Esophagus squamous epithelium (tissue), 5 donors: ENCODE data around the gene PRR5L. TPM values are rescaled to one million over a fixed set of nuclear protein-coding genes. Genes with fewer than 3 reads are reported as not detected.

Experiments used
- DNase-seq: peaks from one replicate; lab custom pipeline; 2025; lab: John Stamatoyannopoulos, UW
- H3K27ac ChIP-seq, 4 donors: fragments of 200-600 bp; sonication (generic); one replicate each; pipeline ENCODE4 v1.5.1; 2016 to 2019; ENCODE audit warnings: mild to moderate bottlenecking in 1 of 4
- H3K27me3 ChIP-seq, 4 donors: fragments of 200-600 bp; sonication (generic); 1 replicate in 3 of 4; 2 replicates in 1 of 4; pipeline versions ENCODE4 v1.5.1 to v1.6.0; 2017 to 2021; ENCODE audit warnings: antibody characterized with exemption in 1 of 4
- H3K36me3 ChIP-seq, 3 donors: fragments of 200-600 bp; sonication (generic); one replicate each; pipeline ENCODE4 v1.5.1; 2016 to 2019
- H3K4me1 ChIP-seq, 3 donors: fragments of 200-600 bp; sonication (generic); one replicate each; pipeline ENCODE4 v1.5.1; 2017 to 2019
- H3K4me3 ChIP-seq, 4 donors: fragments of 200-600 bp; sonication (generic); 1 replicate in 3 of 4; 2 replicates in 1 of 4; pipeline ENCODE4 v1.5.1; 2016 to 2019; ENCODE audit warnings: mild to moderate bottlenecking in 2 of 4, moderate library complexity in 1 of 4
- H3K9me3 ChIP-seq, 3 donors: fragments of 200-600 bp; sonication (generic); one replicate each; pipeline ENCODE4 v1.5.1; 2016 to 2019
- POLR2A ChIP-seq, 4 donors: fragments of 450-650 bp; IDR thresholded peaks; one replicate each; pipeline ENCODE4 v1.6.1; 2017; ENCODE audit warnings: antibody characterized with exemption in 4 of 4, mild to moderate bottlenecking in 4 of 4, moderate library complexity in 3 of 4
- WGBS, 2 donors: methylation state at CpG; one replicate each; pipeline ENCODE4 v1.1.5; 2018; 5-methylcytosine and 5-hydroxymethylcytosine counted together
- intact Hi-C: fragments of 100-400 bp; cut with DNase I; formaldehyde crosslinking; loops from one replicate; pipeline ENCODE4 v1.15.0; 2022
- total RNA-seq, 4 donors: library from RNA; depleted of rRNA; stranded (reverse); fragments of >200 nt; gene quantifications; one replicate each; pipeline ENCODE4 v1.1.0, GENCODE V29; 2016
- TF ChIP-seq, protein P1 (sequence below), 6 experiments: fragments of 450-650 bp in 4 of 6; fragments of 200-600 bp in 2 of 6; sonication (generic) in 2 of 6; IDR thresholded peaks; one replicate each; pipeline ENCODE4 v1.5.1; 2016 to 2019; ENCODE audit warnings: antibody characterized with exemption in 6 of 6, mild to moderate bottlenecking in 4 of 6, moderate library complexity in 4 of 6
- donor health status: DM: yes; HTN: yes; CAD: no.

PRR5L gene
- total RNA-seq, 4 donors from 2014 or later, result 1.4 to 5.7 (median 1.8) TPM

DNA sequence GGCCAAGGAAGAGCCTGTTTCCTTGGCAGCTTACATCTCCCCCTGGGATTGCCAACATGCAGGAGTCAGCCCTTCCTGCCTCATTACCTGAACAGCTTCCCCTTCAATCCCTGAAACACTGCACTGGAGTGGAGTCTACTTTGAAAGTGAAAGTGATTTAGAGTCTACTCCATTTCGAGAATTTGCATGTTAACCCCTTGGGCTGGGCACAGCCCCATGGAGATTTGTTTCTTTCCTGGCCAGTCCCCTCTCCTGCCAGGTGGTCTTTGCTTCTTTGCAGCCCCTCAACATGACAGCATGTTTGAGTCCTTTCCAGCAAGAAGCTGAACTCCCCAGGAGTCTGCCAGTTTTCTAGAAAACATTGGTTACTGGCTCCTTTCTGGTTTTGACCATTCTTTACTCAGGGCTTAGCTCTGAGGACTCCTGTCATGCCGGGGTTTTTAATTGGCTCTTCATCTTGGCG, 154.1 kb downstream of the PRR5L start:
- peak overlapping the region in 2 of 4 donors; percentile 4 to 42 for H3K4me3 ChIP-seq
- H3K4me1 ChIP-seq, result peaks cover 3 to 54% (median 11%) of the 10 kb centered on the region in 3 donors
- peak overlapping the region in 1 of 4 donors; percentile 21 for H3K27ac ChIP-seq
- no peaks in the 10 kb centered on the region for H3K36me3 ChIP-seq
- TF ChIP-seq, protein P1, sequence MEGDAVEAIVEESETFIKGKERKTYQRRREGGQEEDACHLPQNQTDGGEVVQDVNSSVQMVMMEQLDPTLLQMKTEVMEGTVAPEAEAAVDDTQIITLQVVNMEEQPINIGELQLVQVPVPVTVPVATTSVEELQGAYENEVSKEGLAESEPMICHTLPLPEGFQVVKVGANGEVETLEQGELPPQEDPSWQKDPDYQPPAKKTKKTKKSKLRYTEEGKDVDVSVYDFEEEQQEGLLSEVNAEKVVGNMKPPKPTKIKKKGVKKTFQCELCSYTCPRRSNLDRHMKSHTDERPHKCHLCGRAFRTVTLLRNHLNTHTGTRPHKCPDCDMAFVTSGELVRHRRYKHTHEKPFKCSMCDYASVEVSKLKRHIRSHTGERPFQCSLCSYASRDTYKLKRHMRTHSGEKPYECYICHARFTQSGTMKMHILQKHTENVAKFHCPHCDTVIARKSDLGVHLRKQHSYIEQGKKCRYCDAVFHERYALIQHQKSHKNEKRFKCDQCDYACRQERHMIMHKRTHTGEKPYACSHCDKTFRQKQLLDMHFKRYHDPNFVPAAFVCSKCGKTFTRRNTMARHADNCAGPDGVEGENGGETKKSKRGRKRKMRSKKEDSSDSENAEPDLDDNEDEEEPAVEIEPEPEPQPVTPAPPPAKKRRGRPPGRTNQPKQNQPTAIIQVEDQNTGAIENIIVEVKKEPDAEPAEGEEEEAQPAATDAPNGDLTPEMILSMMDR (IDR thresholded peaks at IDR 0.05), result no peak
- TF ChIP-seq POLR2A (IDR thresholded peaks at IDR 0.05), result no peak
- 11 to 48% methylated on average over 3 of the region's 3 CpGs for WGBS, 2 donors
- no peaks in the 10 kb centered on the region for H3K9me3 ChIP-seq
- H3K27me3 ChIP-seq, result no peaks in the 10 kb centered on the region
- intact Hi-C loops, result no loop called here
- no peak for DNase-seq

DNA sequence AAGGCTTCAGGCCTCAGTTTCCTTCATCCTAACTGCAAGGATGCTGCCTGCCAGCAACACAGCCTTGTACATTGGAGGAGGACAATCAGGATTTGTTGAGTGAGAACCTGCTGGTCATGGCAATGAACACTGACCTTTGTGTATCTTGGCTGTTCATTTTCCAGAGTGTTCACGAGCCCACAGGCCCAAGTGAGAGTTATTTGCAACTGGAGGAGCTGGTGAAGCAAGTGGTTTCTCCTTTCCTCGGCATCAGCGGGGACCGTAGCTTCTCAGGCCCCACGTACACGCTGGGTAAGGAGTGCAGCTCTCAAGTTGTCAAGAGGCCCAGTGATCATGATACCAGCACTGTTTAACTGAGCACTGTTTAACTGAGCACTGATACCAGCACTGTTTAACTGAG, 155.0 kb downstream of the PRR5L start:
- Histone ChIP-seq H3K4me1 (peaks cover 3 to 63% (median 11%) of the 10 kb centered on the region in 3 donors), H3K36me3 (no peaks in the 10 kb centered on the region), H3K27me3 (no peaks in the 10 kb centered on the region), H3K4me3 (no peak overlapping the region), H3K27ac (no peak overlapping the region), H3K9me3 (no peaks in the 10 kb centered on the region)
- no peak for DNase-seq
- WGBS, 2 donors, result 87 to 93% methylated on average over 6 of the region's 6 CpGs
- intact Hi-C loops, result no loop called here
- TF ChIP-seq, protein P1 (IDR thresholded peaks at IDR 0.05), result no peak
- no peak for TF ChIP-seq POLR2A (IDR thresholded peaks at IDR 0.05)

DNA sequence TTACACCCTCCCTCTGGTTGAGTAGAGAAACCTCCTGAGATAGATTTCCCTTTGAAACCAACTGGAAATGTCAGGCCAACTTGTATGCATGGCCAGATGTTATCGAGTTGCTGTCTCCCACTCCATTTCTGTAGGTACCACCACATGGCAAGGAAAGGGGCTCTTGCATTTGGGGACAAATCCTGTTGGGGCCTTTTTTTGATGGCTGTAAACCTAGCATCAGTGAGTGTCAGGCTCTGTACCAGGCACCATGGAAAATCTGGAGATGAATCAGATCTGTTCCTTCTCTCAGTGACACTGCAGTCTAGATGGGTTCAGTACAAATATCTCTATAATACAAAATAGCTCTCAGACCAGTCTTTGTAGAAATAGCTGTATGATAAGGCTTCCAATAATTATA, 155.6 kb downstream of the PRR5L start:
- no peak for DNase-seq

DNA sequence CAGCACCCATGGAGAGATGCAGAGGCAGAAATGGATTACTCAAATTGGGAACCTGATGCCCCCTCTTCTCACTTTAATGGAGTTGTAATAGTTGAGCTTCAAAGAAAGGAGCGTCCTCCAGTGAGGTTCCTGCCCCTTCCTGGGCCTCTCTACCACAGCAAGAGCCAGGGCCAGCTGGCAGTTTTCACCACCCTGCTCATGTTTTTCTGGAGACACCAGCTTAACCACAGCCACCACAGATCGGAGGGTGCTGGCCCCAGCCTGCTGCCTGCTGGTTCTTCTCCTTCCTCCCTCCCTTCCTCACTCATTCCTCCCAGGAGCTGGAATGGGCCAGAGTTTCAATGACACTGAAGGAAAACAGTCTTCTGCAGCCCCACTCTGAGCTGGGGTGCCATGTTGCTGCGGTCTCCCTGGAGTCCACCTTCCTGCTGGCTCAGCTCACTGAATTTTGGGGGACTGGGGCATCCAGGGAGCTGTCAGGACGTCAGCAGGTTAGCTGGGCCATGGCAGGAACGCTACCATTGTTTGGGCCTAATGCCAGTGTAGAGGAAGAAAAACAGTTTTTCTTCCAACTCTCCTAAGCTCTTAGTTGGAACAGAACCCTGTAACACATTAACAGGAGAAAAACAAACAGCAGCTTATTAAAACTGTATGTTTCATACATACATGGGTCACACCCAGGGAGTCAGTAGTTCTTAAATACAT, 156.3 kb downstream of the PRR5L start:
- no peak for DNase-seq
- H3K9me3 ChIP-seq, result no peaks in the 10 kb centered on the region
- intact Hi-C loops, result no loop called here
- H3K27me3 ChIP-seq, result no peaks in the 10 kb centered on the region
- no peak overlapping the region for H3K4me3 ChIP-seq
- 28 to 49% methylated on average over 2 to 3 of the region's 5 CpGs for WGBS, 2 donors
- no peak for TF ChIP-seq POLR2A (IDR thresholded peaks at IDR 0.05)
- TF ChIP-seq, protein P1 (IDR thresholded peaks at IDR 0.05), result no peak
- H3K27ac ChIP-seq, result peak overlapping the region in 1 of 4 donors; percentile 27
- peaks cover 3 to 72% (median 11%) of the 10 kb centered on the region in 3 donors for H3K4me1 ChIP-seq
- H3K36me3 ChIP-seq, result no peaks in the 10 kb centered on the region

More for the DNA sequence above, 155.6 kb downstream of the PRR5L start:
- Histone ChIP-seq H3K4me1 (peaks cover 3 to 69% (median 11%) of the 10 kb centered on the region in 3 donors), H3K4me3 (no peak overlapping the region), H3K27me3 (no peaks in the 10 kb centered on the region), H3K27ac (no peak overlapping the region), H3K36me3 (no peaks in the 10 kb centered on the region), H3K9me3 (no peaks in the 10 kb centered on the region)
- WGBS, 2 donors, result 80 to 83% methylated on average over 1 of the region's 1 CpG
- TF ChIP-seq, protein P1 (IDR thresholded peaks at IDR 0.05), result no peak
- TF ChIP-seq POLR2A (IDR thresholded peaks at IDR 0.05), result no peak
- intact Hi-C loops, result no loop called here

DNA sequence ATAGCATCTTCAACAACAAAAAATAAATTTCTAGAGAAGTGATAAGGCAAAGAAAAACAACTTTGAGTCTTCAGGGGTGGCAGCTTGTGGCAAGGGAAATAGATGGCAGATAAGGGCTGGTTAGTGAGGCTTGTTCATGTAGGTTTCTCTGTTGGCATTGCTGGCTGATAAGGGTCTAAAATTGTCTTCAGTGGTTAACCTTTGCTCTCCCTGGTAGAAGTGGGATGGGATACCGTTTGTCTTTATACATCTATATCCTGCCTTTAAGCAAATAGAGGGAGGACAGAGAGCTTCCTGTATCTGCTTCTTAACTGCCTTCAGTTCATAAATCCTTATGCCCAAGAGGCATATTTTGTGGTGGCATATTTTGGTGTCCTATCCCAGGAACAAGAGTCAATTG, 156.9 kb downstream of the PRR5L start:
- intact Hi-C loops, result no loop called here
- Histone ChIP-seq H3K27ac (peak overlapping the region in 1 of 4 donors; percentile 11), H3K4me3 (no peak overlapping the region), H3K4me1 (peaks cover 3 to 72% (median 11%) of the 10 kb centered on the region in 3 donors), H3K27me3 (no peaks in the 10 kb centered on the region), H3K9me3 (no peaks in the 10 kb centered on the region), H3K36me3 (no peaks in the 10 kb centered on the region)
- TF ChIP-seq, protein P1 (IDR thresholded peaks at IDR 0.05), result no peak
- no peak for TF ChIP-seq POLR2A (IDR thresholded peaks at IDR 0.05)
- 20 to 38% methylated on average over 1 of the region's 1 CpG for WGBS, 2 donors
- no peak for DNase-seq
